ENCODE measurements around the gene PRKCA. TPM values are rescaled to one million over a fixed set of nuclear protein-coding genes. Genes with fewer than 3 reads are reported as not detected.

The PRKCA gene
- total RNA-seq, 3 donors from 2014 or later (not counting 1 experiment from before 2014, with no cell fraction given), result 19.6 to 29.0 (median 20.4) TPM

DNA sequence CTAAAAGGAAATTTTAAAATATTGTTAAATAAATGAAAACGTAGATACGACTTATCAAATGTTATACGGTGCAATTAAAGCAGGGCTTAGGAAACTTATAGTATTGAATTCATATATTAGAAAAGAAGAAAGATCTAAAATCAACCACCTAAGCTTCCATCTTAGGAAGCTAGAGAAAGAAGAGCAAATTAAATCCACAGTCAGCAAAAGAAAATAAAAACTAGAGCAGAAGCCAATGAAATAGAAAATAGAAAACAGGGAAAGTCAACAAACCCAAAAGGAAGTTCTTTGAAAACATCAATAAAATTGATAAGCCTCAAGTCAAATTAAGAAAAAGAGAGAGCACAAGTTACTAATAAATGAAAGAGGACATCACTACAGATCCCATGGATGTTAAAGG, 457.9 kb downstream of the PRKCA start:
- no peaks in the 10 kb centered on the region for H3K4me1 ChIP-seq (ENCODE audit: control insufficient read depth, insufficient read depth, low read length)
- TF ChIP-seq, protein P1, sequence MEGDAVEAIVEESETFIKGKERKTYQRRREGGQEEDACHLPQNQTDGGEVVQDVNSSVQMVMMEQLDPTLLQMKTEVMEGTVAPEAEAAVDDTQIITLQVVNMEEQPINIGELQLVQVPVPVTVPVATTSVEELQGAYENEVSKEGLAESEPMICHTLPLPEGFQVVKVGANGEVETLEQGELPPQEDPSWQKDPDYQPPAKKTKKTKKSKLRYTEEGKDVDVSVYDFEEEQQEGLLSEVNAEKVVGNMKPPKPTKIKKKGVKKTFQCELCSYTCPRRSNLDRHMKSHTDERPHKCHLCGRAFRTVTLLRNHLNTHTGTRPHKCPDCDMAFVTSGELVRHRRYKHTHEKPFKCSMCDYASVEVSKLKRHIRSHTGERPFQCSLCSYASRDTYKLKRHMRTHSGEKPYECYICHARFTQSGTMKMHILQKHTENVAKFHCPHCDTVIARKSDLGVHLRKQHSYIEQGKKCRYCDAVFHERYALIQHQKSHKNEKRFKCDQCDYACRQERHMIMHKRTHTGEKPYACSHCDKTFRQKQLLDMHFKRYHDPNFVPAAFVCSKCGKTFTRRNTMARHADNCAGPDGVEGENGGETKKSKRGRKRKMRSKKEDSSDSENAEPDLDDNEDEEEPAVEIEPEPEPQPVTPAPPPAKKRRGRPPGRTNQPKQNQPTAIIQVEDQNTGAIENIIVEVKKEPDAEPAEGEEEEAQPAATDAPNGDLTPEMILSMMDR (IDR thresholded peaks at IDR 0.05), result no peak
- intact Hi-C loops (cut with micrococcal nuclease), result no loop called here
- H3K27ac ChIP-seq (ENCODE audit: low read length), result no peak overlapping the region
- H3K4me3 ChIP-seq (ENCODE audit: low read length), result no peak overlapping the region
- Mint-ChIP-seq H3K4me3 (no peak overlapping the region), H3K4me1 (no peaks in the 10 kb centered on the region), H3K36me3 (no peaks in the 10 kb centered on the region), H3K27me3 (ENCODE audit: low read depth in 2 of 2) (no peaks in the 10 kb centered on the region), H3K27ac (no peak overlapping the region), H3K9me3 (no peaks in the 10 kb centered on the region)
- no peaks in the 10 kb centered on the region for H3K36me3 ChIP-seq (ENCODE audit: control insufficient read depth, insufficient read depth, low read length)
- WGBS (ENCODE audit: insufficient coverage), result no CpG with 5 or more reads among the region's 3 CpGs
- no peak for DNase-seq
- ATAC-seq, result no peak
- H3K9me3 ChIP-seq (ENCODE audit: control insufficient read depth, insufficient read depth, low read length), result no peaks in the 10 kb centered on the region
- H3K27me3 ChIP-seq (ENCODE audit: control insufficient read depth, insufficient read depth, low read length), result no peaks in the 10 kb centered on the region

DNA sequence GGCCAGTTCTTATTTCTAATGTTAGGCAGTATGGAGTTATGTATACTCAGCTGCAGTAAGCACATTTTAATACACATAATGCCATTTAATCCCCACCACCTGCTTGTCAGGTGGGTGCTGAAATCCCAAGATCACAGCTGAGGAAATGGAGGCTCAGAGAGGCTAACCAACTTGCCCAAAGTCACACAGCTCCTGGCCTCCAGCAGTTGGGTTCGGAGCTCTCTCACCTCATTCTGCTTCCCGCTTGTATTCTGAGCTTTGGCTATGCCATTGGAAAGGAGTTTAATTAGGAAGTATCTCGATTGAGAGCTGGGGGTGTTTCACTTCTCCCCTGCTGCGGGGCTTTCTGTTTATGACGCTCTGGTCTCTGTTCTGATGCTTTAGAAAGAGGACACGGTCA, 459.9 kb downstream of the PRKCA start:
- DNase-seq (no peak), ATAC-seq (no peak)
- Mint-ChIP-seq H3K4me1 (peaks cover 0 to 6% of the 10 kb centered on the region in 2 donors), H3K27ac (no peak overlapping the region), H3K4me3 (no peak overlapping the region), H3K9me3 (no peaks in the 10 kb centered on the region), H3K36me3 (no peaks in the 10 kb centered on the region), H3K27me3 (ENCODE audit: low read depth in 2 of 2) (no peaks in the 10 kb centered on the region)
- intact Hi-C loops (cut with micrococcal nuclease), result no loop called here
- H3K27me3 ChIP-seq (ENCODE audit: control insufficient read depth, insufficient read depth, low read length), result no peaks in the 10 kb centered on the region
- no peaks in the 10 kb centered on the region for H3K4me1 ChIP-seq (ENCODE audit: control insufficient read depth, insufficient read depth, low read length)
- H3K27ac ChIP-seq (ENCODE audit: low read length), result no peak overlapping the region
- 93% methylated on average over 6 of the region's 6 CpGs for WGBS (ENCODE audit: insufficient coverage)
- H3K4me3 ChIP-seq (ENCODE audit: low read length), result no peak overlapping the region
- H3K36me3 ChIP-seq (ENCODE audit: control insufficient read depth, insufficient read depth, low read length), result no peaks in the 10 kb centered on the region
- no peaks in the 10 kb centered on the region for H3K9me3 ChIP-seq (ENCODE audit: control insufficient read depth, insufficient read depth, low read length)
- TF ChIP-seq, protein P1 (IDR thresholded peaks at IDR 0.05), result no peak

DNA sequence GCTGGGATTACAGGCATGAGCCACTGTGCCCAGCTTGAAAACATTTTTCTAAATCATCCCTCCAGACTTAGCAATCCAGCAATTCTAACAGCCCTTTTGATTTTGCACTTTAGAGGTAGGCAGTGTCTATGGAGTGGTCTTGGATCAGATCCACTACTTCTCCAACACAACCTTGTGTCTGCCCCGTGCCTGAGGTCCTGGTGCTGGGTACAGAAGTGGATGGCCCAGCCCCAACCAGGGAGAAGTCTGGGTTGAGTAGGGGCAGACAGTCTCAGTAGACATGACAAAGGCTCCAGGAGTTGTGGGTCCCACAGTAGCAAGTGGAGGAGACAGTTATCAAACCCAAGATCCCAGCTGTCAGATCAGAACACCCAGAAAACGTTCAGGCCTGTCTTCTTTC, 460.6 kb downstream of the PRKCA start:
- no peak overlapping the region for H3K4me3 Mint-ChIP-seq
- Histone ChIP-seq H3K4me3 (ENCODE audit: low read length) (no peak overlapping the region), H3K9me3 (ENCODE audit: control insufficient read depth, insufficient read depth, low read length) (no peaks in the 10 kb centered on the region), H3K4me1 (ENCODE audit: control insufficient read depth, insufficient read depth, low read length) (no peaks in the 10 kb centered on the region), H3K27ac (ENCODE audit: low read length) (no peak overlapping the region), H3K36me3 (ENCODE audit: control insufficient read depth, insufficient read depth, low read length) (no peaks in the 10 kb centered on the region), H3K27me3 (ENCODE audit: control insufficient read depth, insufficient read depth, low read length) (no peaks in the 10 kb centered on the region)
- no peaks in the 10 kb centered on the region for H3K36me3 Mint-ChIP-seq
- H3K27me3 Mint-ChIP-seq (ENCODE audit: low read depth in 2 of 2), result no peaks in the 10 kb centered on the region
- no peak overlapping the region for H3K27ac Mint-ChIP-seq
- H3K4me1 Mint-ChIP-seq, result peaks cover 0 to 6% of the 10 kb centered on the region in 2 donors
- intact Hi-C loops (cut with micrococcal nuclease), result no loop called here
- TF ChIP-seq, protein P1 (IDR thresholded peaks at IDR 0.05), result no peak
- ATAC-seq (no peak), DNase-seq (no peak)
- H3K9me3 Mint-ChIP-seq, result no peaks in the 10 kb centered on the region
- 75% methylated on average over 2 of the region's 2 CpGs for WGBS (ENCODE audit: insufficient coverage)

DNA sequence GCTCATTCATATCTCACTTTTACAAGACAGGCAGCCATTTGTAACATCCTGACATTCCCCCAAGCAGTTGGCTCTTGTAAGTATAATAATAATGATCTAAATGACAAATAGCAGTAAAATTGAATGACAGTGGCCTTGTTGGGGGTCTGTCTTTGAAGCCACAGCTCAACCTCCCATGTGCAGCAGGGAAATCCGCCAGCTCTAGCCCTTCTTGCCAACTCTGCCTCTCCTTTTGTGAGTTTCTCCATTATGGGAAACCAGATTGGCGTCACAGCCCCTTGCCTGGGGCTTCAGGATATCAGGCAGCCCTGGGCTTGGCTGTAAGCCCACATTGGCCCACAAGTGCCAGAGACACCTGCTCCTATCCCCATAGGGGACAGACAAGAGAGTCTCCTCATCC, 462.1 kb downstream of the PRKCA start:
- Mint-ChIP-seq H3K36me3 (no peaks in the 10 kb centered on the region), H3K4me3 (no peak overlapping the region), H3K9me3 (no peaks in the 10 kb centered on the region), H3K4me1 (peaks cover 0 to 6% of the 10 kb centered on the region in 2 donors), H3K27ac (no peak overlapping the region), H3K27me3 (ENCODE audit: low read depth in 2 of 2) (no peaks in the 10 kb centered on the region)
- WGBS (ENCODE audit: insufficient coverage), result 83% methylated on average over 2 of the region's 2 CpGs
- Histone ChIP-seq H3K4me3 (ENCODE audit: low read length) (no peak overlapping the region), H3K36me3 (ENCODE audit: control insufficient read depth, insufficient read depth, low read length) (no peaks in the 10 kb centered on the region), H3K27me3 (ENCODE audit: control insufficient read depth, insufficient read depth, low read length) (no peaks in the 10 kb centered on the region), H3K27ac (ENCODE audit: low read length) (no peak overlapping the region), H3K9me3 (ENCODE audit: control insufficient read depth, insufficient read depth, low read length) (no peaks in the 10 kb centered on the region), H3K4me1 (ENCODE audit: control insufficient read depth, insufficient read depth, low read length) (no peaks in the 10 kb centered on the region)
- intact Hi-C loops (cut with micrococcal nuclease), result no loop called here
- no peak for DNase-seq
- TF ChIP-seq, protein P1 (IDR thresholded peaks at IDR 0.05), result no peak
- ATAC-seq, result no peak
